Activated T-helper 1 cell treated with anti-CD3 and anti-CD28 coated beads, Interleukin-12 subunit alpha, Interleukin-12 subunit beta, Interleukin-2, Interleukin-4 antibody, amounts not matched to agents 30 ng/mL and 10 ng/mL and 1 ng/mL, durations not matched to agents 14 hours and 24 hours and 36 hours (primary cell): ENCODE data around the gene CCDC63. TPM values are rescaled to one million over a fixed set of nuclear protein-coding genes. Genes with fewer than 3 reads are reported as not detected.

Source experiments
- DNase-seq: peaks from one replicate; pipeline ENCODE4 v3.0.0; 2021; ENCODE audit warnings: low spot score
- H3K27ac Mint-ChIP-seq: one replicate; pipeline ENCODE4 v1.8.0; 2021; ENCODE audit warnings: mild to moderate bottlenecking, mixed read lengths
- H3K27me3 Mint-ChIP-seq: one replicate; pipeline ENCODE4 v1.8.0; 2022; ENCODE audit warnings: mild to moderate bottlenecking, moderate library complexity, mixed read lengths; ENCODE audit not compliant: insufficient read depth
- H3K36me3 Mint-ChIP-seq: one replicate; pipeline ENCODE4 v1.8.0; 2021; ENCODE audit warnings: low read depth, mixed read lengths
- H3K4me1 Mint-ChIP-seq: one replicate; pipeline ENCODE4 v1.8.0; 2021; ENCODE audit warnings: low read depth, mixed read lengths
- H3K4me3 Mint-ChIP-seq: one replicate; pipeline ENCODE4 v1.8.0; 2021; ENCODE audit warnings: mild to moderate bottlenecking, moderate library complexity, mixed read lengths
- H3K9me3 Mint-ChIP-seq: one replicate; pipeline ENCODE4 v1.8.0; 2021; ENCODE audit warnings: mixed read lengths
- intact Hi-C: fragments of 100-400 bp; cut with micrococcal nuclease; formaldehyde crosslinking; loops from one replicate; pipeline ENCODE4 v1.15.1; 2024
- total RNA-seq: library from RNA; stranded (reverse); gene quantifications from 2 replicates; pipeline ENCODE4 v1.2.3, GENCODE V29; 2022

The CCDC63 gene
- total RNA-seq, 1 donor from 2014 or later, result not detected

- intact Hi-C loops, result no loop called here
- Mint-ChIP-seq H3K36me3 (no peaks in the 10 kb centered on the region), H3K27ac (no peak overlapping the region), H3K9me3 (no peaks in the 10 kb centered on the region), H3K27me3 (peaks cover 4% of the 10 kb centered on the region), H3K4me1 (no peaks in the 10 kb centered on the region), H3K4me3 (no peak overlapping the region)
- no peak for DNase-seq
Observed at GRCh38 chr12:110865521-110865920, 18.7 kb downstream of the CCDC63 start.

- Mint-ChIP-seq H3K36me3 (no peaks in the 10 kb centered on the region), H3K4me1 (no peaks in the 10 kb centered on the region), H3K4me3 (no peak overlapping the region), H3K27ac (no peak overlapping the region), H3K27me3 (peaks cover 4% of the 10 kb centered on the region), H3K9me3 (no peaks in the 10 kb centered on the region)
- DNase-seq, result no peak
- intact Hi-C loops, result no loop called here
Observed at GRCh38 chr12:110869026-110869425, 22.2 kb downstream of the CCDC63 start.

GRCh38 chr12:110869803-110870202 is 23.0 kb downstream of the CCDC63 start:
- intact Hi-C loops, result no loop called here
- peaks cover 4% of the 10 kb centered on the region for H3K27me3 Mint-ChIP-seq
- no peak for DNase-seq

GRCh38 chr12:110872100-110872499 is 25.3 kb downstream of the CCDC63 start:
- Mint-ChIP-seq H3K4me3 (no peak overlapping the region), H3K27me3 (peaks cover 4% of the 10 kb centered on the region), H3K36me3 (no peaks in the 10 kb centered on the region), H3K4me1 (no peaks in the 10 kb centered on the region), H3K9me3 (no peaks in the 10 kb centered on the region), H3K27ac (no peak overlapping the region)
- intact Hi-C loops, result no loop called here
- no peak for DNase-seq

More at GRCh38 chr12:110869803-110870202, 23.0 kb downstream of the CCDC63 start:
- Mint-ChIP-seq H3K9me3 (no peaks in the 10 kb centered on the region), H3K36me3 (no peaks in the 10 kb centered on the region), H3K4me1 (no peaks in the 10 kb centered on the region), H3K4me3 (no peak overlapping the region), H3K27ac (no peak overlapping the region)

GRCh38 chr12:110874351-110874750 is 27.6 kb downstream of the CCDC63 start:
- no peak for DNase-seq
- no peaks in the 10 kb centered on the region for H3K36me3 Mint-ChIP-seq
- no peak overlapping the region for H3K27ac Mint-ChIP-seq
- H3K9me3 Mint-ChIP-seq, result no peaks in the 10 kb centered on the region
- peaks cover 6% of the 10 kb centered on the region for H3K27me3 Mint-ChIP-seq
- no peak overlapping the region for H3K4me3 Mint-ChIP-seq
- no peaks in the 10 kb centered on the region for H3K4me1 Mint-ChIP-seq
- intact Hi-C loops, result no loop called here

GRCh38 chr12:110874781-110875180 is 28.0 kb downstream of the CCDC63 start:
- H3K4me1 Mint-ChIP-seq, result no peaks in the 10 kb centered on the region
- no peaks in the 10 kb centered on the region for H3K36me3 Mint-ChIP-seq
- H3K27me3 Mint-ChIP-seq, result peaks cover 3% of the 10 kb centered on the region
- no peak overlapping the region for H3K4me3 Mint-ChIP-seq
- intact Hi-C loops, result no loop called here
- DNase-seq, result no peak
- H3K9me3 Mint-ChIP-seq, result no peaks in the 10 kb centered on the region
- H3K27ac Mint-ChIP-seq, result no peak overlapping the region

- no peak for DNase-seq
- no peak overlapping the region for H3K27ac Mint-ChIP-seq
- H3K4me3 Mint-ChIP-seq, result no peak overlapping the region
- no peaks in the 10 kb centered on the region for H3K36me3 Mint-ChIP-seq
- no peaks in the 10 kb centered on the region for H3K4me1 Mint-ChIP-seq
- H3K9me3 Mint-ChIP-seq, result no peaks in the 10 kb centered on the region
- peaks cover 3% of the 10 kb centered on the region for H3K27me3 Mint-ChIP-seq
- intact Hi-C loops, result no loop called here
Observed at GRCh38 chr12:110880651-110881050, 33.9 kb downstream of the CCDC63 start.

GRCh38 chr12:110883251-110883650 is 36.5 kb downstream of the CCDC63 start:
- intact Hi-C loops, result no loop called here
- peaks cover 5% of the 10 kb centered on the region for H3K4me1 Mint-ChIP-seq
- H3K27ac Mint-ChIP-seq, result no peak overlapping the region
- H3K4me3 Mint-ChIP-seq, result no peak overlapping the region
- H3K9me3 Mint-ChIP-seq, result no peaks in the 10 kb centered on the region
- H3K27me3 Mint-ChIP-seq, result peaks cover 2% of the 10 kb centered on the region
- no peaks in the 10 kb centered on the region for H3K36me3 Mint-ChIP-seq
- no peak for DNase-seq

- no peak overlapping the region for H3K4me3 Mint-ChIP-seq
- H3K36me3 Mint-ChIP-seq, result no peaks in the 10 kb centered on the region
- H3K4me1 Mint-ChIP-seq, result peaks cover 5% of the 10 kb centered on the region
- H3K27ac Mint-ChIP-seq, result no peak overlapping the region
- H3K9me3 Mint-ChIP-seq, result no peaks in the 10 kb centered on the region
- intact Hi-C loops, result loop anchor here (5.0 kb wide), 4 partner anchors 38 to 373 kb away; partner anchors contain the start of gene CCDC63
- H3K27me3 Mint-ChIP-seq, result peaks cover 5% of the 10 kb centered on the region
- DNase-seq, result no peak
Observed at GRCh38 chr12:110885152-110885840, 38.5 kb downstream of the CCDC63 start.

- Mint-ChIP-seq H3K4me3 (no peak overlapping the region), H3K36me3 (no peaks in the 10 kb centered on the region), H3K4me1 (peaks cover 5% of the 10 kb centered on the region), H3K27ac (no peak overlapping the region), H3K9me3 (no peaks in the 10 kb centered on the region), H3K27me3 (peaks cover 6% of the 10 kb centered on the region)
- DNase-seq, result no peak
- intact Hi-C loops, result loop anchor here (1.0 to 5.0 kb wide), 9 partner anchors 41 to 439 kb away; partner anchors contain the start of genes CCDC63 and PPP1CC
Observed at GRCh38 chr12:110888256-110888991, 41.6 kb downstream of the CCDC63 start.

- H3K9me3 Mint-ChIP-seq, result no peaks in the 10 kb centered on the region
- no peak overlapping the region for H3K27ac Mint-ChIP-seq
- intact Hi-C loops, result loop anchor here (2.0 to 5.0 kb wide), 6 partner anchors 42 to 377 kb away; partner anchors contain the start of genes CCDC63 and PPP1CC
- DNase-seq, result no peak
- H3K4me1 Mint-ChIP-seq, result peaks cover 5% of the 10 kb centered on the region
- H3K36me3 Mint-ChIP-seq, result no peaks in the 10 kb centered on the region
- peaks cover 8% of the 10 kb centered on the region for H3K27me3 Mint-ChIP-seq
- H3K4me3 Mint-ChIP-seq, result no peak overlapping the region
Observed at GRCh38 chr12:110889361-110889760, 42.6 kb downstream of the CCDC63 start.

- Mint-ChIP-seq H3K27ac (no peak overlapping the region), H3K27me3 (peaks cover 24% of the 10 kb centered on the region), H3K36me3 (no peaks in the 10 kb centered on the region), H3K9me3 (no peaks in the 10 kb centered on the region), H3K4me1 (no peaks in the 10 kb centered on the region), H3K4me3 (no peak overlapping the region)
- intact Hi-C loops, result loop anchor here (1.0 to 2.0 kb wide), 2 partner anchors 43 to 419 kb away; no protein-coding TSS in a partner anchor
- DNase-seq, result no peak
Observed at GRCh38 chr12:110893956-110894355, 47.2 kb downstream of the CCDC63 start.

GRCh38 chr12:110896559-110896958 is 49.8 kb downstream of the CCDC63 start:
- no peaks in the 10 kb centered on the region for H3K4me1 Mint-ChIP-seq
- no peak overlapping the region for H3K4me3 Mint-ChIP-seq
- H3K9me3 Mint-ChIP-seq, result no peaks in the 10 kb centered on the region
- H3K27me3 Mint-ChIP-seq, result peaks cover 23% of the 10 kb centered on the region
- no peak overlapping the region for H3K27ac Mint-ChIP-seq
- no peaks in the 10 kb centered on the region for H3K36me3 Mint-ChIP-seq
- no peak for DNase-seq
- intact Hi-C loops, result no loop called here
